ENCODE results near the gene MARCHF6.
"Not testable (repeated sequence)": the region's sequence is repeated elsewhere in the genome, so short reads cannot be mapped to it uniquely, and the experiment has no call there.

MARCHF6 gene

GRCh38 chr5:10324518-10325370 lies 28.8 kb upstream of the MARCHF6 start:
- DNase-seq = no peak

DNA sequence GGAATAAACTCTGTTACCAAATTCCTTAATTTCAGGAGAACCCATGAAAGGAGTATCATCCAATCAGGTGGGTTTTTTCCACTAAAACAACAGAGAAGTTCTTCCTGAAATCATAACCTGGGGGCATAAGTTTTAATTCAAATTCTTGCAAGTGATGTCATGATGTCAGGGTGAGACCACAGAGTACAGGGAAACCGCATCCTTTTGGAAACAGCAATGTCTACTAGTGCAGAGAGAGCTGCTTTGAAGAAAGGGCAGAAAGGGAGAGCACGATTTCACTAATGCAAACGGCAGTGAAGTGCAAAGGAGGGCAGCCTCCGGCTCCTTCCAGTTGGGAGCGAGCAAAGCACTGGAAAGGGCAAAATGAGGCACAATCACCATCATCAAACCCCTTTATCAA lies 25.2 kb upstream of the MARCHF6 start:
- DNase-seq = no peak

- DNase-seq = no peak
These were observed 24.1 kb upstream of the MARCHF6 start for GRCh38 chr5:10329446-10329819.

DNA sequence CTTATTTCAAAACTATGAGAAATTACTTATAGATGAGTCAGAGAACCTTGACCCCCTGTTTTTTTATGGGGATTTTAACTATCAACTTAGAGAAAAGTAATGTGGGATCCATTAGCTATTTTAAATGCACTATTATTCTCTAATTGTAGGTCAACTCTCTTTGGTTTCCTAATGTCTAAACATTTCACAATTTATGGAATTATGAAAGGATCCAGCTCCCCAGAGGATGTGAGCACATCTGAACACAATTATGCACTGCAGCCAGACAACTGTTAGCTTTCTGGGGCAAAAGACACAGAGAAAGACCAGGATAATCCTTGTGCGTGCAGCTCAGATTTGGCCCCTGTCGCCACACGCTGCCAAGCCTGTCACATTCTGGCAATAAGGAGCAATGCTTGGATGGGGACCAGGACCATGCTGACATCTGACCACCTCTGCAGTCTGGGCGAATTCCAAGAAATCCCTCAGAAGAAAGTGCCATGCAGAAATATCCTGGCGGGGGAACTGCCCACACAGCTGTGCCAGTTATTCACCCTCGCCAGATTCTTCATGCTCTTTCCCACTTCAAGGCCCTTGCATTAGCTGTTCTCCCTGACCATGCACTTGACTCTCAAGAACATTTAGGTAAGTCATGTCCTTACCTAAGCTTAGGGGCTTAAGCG lies 23.5 kb upstream of the MARCHF6 start:
- no peak for DNase-seq

- no peak for DNase-seq
These were observed 22.8 kb upstream of the MARCHF6 start for GRCh38 chr5:10330511-10331230.

DNA sequence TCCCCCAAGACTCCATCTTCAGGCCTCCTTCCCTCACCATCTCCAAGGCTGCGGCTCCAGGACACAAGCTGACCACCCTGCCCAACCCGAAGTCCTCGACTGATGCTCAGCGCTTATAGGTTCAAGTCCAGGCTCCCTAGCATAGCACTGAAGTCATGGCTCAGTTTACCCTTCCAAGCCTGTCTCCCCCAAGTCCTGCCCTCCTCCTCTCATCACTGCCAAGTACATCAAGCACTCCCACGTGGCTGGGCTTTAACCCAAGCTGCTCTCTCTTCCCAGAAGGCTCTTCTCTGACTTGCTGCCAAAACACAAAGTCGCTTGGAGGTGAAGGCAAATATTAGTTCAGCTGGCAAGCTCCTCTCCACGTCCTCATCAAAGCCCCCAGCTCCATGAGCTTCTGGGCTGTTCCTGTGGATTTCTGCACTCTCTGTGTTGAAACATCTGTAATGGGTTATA lies 22.1 kb upstream of the MARCHF6 start:
- DNase-seq = no peak

DNA sequence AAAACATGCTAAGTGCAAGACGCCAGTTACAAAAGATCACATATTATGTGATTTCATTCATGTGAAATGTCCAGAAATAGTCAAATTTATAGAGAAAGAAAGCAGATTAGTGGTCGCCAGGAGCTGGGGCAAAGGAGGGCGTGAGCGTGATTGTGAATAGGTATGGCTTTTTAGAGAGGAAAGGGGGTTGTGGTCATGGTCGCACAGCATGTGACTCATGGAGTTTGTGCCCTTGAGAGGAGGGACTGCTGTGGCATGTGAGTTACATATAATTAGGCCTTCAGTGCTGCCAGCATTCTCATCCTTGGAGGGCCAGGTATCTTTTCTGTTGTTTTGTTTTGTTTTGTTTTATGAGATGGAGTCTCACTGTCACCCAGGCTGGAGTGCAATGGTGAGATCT lies 21.2 kb upstream of the MARCHF6 start:
- no peak for DNase-seq

- DNase-seq = no peak
These were observed 20.1 kb upstream of the MARCHF6 start for GRCh38 chr5:10333154-10334006.

DNA sequence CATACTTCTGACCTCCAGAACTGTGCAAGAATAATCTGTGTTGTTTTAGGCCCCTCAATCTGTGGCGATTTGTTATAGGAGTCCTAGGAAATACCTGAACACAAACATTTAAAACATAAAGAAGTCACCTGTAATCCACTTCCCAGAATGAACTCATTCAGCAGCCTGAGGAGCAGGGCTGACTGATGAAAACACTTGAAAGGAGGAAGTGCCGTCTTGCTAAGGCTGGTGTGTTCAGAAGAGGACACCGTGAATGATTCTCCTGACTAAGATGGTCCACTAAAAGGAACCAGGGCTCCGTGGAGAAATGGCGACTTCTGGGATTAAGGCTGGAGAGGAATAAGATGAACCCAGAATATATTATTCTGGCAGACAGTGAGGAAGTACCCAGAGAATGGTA lies 18.7 kb upstream of the MARCHF6 start:
- no peak for DNase-seq

- no peak for DNase-seq
These were observed 17.6 kb upstream of the MARCHF6 start for GRCh38 chr5:10335711-10336470.

DNA sequence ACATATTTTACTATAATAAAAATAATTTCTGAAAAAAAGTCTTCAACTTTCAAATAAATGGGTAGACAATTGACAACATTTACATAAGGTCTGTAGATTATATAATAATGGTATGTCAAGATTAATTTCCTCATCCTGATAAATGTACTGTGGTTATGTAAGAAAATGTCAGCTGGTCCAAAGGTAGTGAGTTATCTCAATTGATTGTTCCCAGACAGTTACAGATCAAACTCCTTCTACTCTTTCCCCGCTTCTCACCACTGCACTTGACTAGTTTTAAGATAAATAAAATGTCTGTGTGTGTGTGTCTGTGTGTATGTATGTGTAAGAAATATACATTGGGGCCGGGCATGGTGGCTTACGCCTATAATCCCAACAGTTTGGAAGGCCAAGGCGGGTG lies 16.4 kb upstream of the MARCHF6 start:
- no peak for DNase-seq

DNA sequence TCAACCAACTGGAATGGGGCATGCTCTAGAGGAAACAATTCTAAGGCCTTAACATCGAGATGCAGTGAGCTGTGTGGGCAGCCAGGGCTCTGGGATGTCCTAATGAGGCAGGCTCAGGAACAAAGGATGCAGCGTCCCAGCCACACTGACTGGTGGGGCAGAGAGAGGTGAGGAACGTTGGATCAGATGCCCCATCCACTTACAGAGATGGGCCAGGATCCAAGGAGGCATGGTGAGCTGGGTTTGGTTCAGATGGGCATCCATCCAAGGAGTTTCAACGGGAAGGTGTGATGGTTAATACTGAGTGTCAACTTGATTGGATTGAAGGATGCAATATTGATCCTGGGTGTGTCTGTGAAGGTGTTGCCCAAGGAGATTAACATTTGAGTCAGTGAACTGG lies 15.5 kb upstream of the MARCHF6 start:
- no peak for DNase-seq

GRCh38 chr5:10338686-10339057 lies 14.8 kb upstream of the MARCHF6 start:
- no peak for DNase-seq

GRCh38 chr5:10339058-10339811 lies 14.3 kb upstream of the MARCHF6 start:
- DNase-seq = no peak

DNA sequence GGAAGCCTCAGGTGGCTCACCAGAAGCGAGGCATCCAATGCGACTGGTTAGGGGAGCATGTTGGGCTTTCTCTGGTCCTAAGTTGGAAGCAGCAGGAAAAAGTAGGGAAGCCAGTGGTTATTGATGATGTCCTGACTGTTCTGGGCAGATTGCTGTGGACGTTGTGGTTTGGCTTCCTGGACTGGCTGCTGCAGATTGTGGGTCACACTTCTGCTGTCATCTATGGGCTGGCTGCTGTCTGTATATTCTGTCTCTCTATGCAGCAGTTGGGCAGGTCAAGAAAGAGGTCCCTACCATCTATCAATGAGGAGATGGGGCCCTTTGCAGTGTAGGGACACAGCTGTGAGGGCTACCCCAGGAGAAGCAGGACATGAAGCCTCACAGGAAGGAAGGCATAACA lies 13.5 kb upstream of the MARCHF6 start:
- no peak for DNase-seq

- DNase-seq = no peak
These were observed 10.0 kb upstream of the MARCHF6 start for GRCh38 chr5:10343486-10343885.

DNA sequence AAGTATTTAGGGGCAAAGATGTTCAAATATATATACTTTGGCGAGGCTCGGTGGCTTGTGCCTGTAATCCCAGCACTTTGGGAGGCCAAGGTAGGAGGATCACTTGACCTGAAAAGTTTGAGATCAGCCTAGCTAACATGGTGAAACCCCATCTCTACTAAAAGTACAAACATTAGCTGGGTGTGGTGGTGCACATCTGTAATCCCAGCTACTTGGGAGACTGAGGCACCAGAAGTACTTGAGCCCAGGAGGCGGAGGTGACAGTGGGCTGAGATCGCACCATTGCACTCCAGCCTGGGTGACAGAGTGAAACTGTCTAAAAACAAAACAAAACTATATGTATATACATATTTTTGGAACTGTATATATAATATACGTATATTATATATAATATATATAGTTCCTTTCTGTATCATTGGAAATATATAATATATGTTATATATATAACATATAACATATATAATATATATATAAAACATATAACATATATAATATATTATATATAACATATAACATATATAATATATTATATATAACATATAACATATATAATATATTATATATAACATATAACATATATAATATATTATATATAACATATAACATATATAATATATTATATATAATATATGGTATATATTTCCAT lies 8.9 kb upstream of the MARCHF6 start:
- not testable (repeated sequence) for DNase-seq

GRCh38 chr5:10348258-10348657 lies 5.2 kb upstream of the MARCHF6 start:
- no peak for DNase-seq

- DNase-seq = no peak
These were observed 2.1 kb upstream of the MARCHF6 start for GRCh38 chr5:10351199-10351905.

- no peak for DNase-seq
These were observed 1.6 kb upstream of the MARCHF6 start for GRCh38 chr5:10351919-10352318.

All from NCI-H524 treated with DMSO at 0.1 percent for 48 hours (cell line).